PC-3 (cell line): ENCODE data around the gene ARL10.
"Not testable (repeated sequence)": the region's sequence is repeated elsewhere in the genome, so short reads cannot be mapped to it uniquely, and the experiment has no call there.

Experiments
- EZH2 ChIP-seq: fragments of 300-600 bp; sonication (generic); IDR thresholded peaks from one replicate; pipeline ENCODE4 v1.6.1; 2017; ENCODE audit warnings: antibody characterized with exemption, mild to moderate bottlenecking, low read length; ENCODE audit not compliant: unreplicated experiment
- EZH2phosphoT487 ChIP-seq: fragments of 300-600 bp; sonication (generic); IDR thresholded peaks from 2 replicates; pipeline ENCODE4 v1.6.1; 2018; ENCODE audit warnings: mild to moderate bottlenecking, antibody characterized with exemption, low read length, borderline replicate concordance
- TF ChIP-seq, protein P1 (sequence below): fragments of 300-600 bp; sonication (generic); conservative IDR thresholded peaks from 2 replicates; pipeline ENCODE4 v1.5.1; 2017; ENCODE audit warnings: antibody characterized with exemption, low read depth, mild to moderate bottlenecking, low read length

DNA sequence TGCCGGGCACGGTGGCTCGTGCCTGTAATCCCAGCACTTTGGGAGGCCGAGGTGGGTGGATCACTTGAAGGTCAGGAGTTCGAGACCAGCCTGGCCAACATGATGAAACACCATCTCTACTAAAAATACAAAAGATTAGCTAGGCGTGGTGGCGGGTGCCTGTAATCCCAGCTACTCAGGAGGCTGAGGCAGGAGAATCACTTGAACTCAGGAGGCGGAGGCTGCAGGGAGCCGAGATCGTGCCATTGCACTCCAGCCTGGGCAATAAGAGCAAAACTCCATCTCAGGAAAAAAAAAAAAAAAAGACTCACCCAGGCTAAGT, 42.9 kb downstream of the ARL10 start:
- TF ChIP-seq, protein P1, sequence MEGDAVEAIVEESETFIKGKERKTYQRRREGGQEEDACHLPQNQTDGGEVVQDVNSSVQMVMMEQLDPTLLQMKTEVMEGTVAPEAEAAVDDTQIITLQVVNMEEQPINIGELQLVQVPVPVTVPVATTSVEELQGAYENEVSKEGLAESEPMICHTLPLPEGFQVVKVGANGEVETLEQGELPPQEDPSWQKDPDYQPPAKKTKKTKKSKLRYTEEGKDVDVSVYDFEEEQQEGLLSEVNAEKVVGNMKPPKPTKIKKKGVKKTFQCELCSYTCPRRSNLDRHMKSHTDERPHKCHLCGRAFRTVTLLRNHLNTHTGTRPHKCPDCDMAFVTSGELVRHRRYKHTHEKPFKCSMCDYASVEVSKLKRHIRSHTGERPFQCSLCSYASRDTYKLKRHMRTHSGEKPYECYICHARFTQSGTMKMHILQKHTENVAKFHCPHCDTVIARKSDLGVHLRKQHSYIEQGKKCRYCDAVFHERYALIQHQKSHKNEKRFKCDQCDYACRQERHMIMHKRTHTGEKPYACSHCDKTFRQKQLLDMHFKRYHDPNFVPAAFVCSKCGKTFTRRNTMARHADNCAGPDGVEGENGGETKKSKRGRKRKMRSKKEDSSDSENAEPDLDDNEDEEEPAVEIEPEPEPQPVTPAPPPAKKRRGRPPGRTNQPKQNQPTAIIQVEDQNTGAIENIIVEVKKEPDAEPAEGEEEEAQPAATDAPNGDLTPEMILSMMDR, result not testable (repeated sequence)
- TF ChIP-seq EZH2phosphoT487, EZH2: not testable (repeated sequence)
